ENCODE measurements around the gene PPP2R2B.

GRCh38 chr5:146919304-146919703, 40.7 kb upstream of the PPP2R2B start:
- TF ChIP-seq, protein P1, sequence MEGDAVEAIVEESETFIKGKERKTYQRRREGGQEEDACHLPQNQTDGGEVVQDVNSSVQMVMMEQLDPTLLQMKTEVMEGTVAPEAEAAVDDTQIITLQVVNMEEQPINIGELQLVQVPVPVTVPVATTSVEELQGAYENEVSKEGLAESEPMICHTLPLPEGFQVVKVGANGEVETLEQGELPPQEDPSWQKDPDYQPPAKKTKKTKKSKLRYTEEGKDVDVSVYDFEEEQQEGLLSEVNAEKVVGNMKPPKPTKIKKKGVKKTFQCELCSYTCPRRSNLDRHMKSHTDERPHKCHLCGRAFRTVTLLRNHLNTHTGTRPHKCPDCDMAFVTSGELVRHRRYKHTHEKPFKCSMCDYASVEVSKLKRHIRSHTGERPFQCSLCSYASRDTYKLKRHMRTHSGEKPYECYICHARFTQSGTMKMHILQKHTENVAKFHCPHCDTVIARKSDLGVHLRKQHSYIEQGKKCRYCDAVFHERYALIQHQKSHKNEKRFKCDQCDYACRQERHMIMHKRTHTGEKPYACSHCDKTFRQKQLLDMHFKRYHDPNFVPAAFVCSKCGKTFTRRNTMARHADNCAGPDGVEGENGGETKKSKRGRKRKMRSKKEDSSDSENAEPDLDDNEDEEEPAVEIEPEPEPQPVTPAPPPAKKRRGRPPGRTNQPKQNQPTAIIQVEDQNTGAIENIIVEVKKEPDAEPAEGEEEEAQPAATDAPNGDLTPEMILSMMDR (IDR thresholded peaks at IDR 0.05 in 2 of 3, conservative IDR thresholded peaks at IDR 0.05 in 1 of 3; ENCODE audit: borderline replicate concordance in 1 of 3, insufficient read depth in 1 of 3, low read depth in 2 of 3, low read length in 2 of 3): no peak
- TF ChIP-seq POLR2A (IDR thresholded peaks at IDR 0.05; ENCODE audit: borderline replicate concordance, extremely low read depth, insufficient read depth, insufficient read length) (no peak), REST (IDR thresholded peaks at IDR 0.05; ENCODE audit: low read depth) (no peak), RAD21 (IDR thresholded peaks at IDR 0.05; ENCODE audit: low read depth) (no peak), MAX (IDR thresholded peaks at IDR 0.05) (no peak), EZH2 (IDR thresholded peaks at IDR 0.05) (no peak), ZBTB33 (IDR thresholded peaks at IDR 0.05; ENCODE audit: extremely low read depth, insufficient replicate concordance, low read length) (no peak)
